HepG2 (cell line): ENCODE measurements around the gene ZNF177. TPM values are rescaled to one million over a fixed set of nuclear protein-coding genes. Genes with fewer than 3 reads are reported as not detected.

Experiments used
- ATAC-seq: fragments of 200-7000 bp; cut with Tn5 transposase; 3 replicates; pipeline ENCODE4 v1.9.1; 2020; ENCODE audit warnings: mild to moderate bottlenecking, moderate library complexity
- BruUV-seq: library from RNA; stranded (reverse); fragments of 400-500 nt; replicated peaks from 2 replicates; lab custom pipeline; 2021; lab: Mats Ljungman, UMichigan
- CTCF ChIA-PET: fragments of 300-600 bp; formaldehyde crosslinking; extraction: SDS; loops from one replicate; lab custom pipeline; 2021; ENCODE audit warnings: low total read pairs, inconsistent platforms, low intra/inter-chr PET ratio; lab: Yijun Ruan, JAX
- POLR2A ChIA-PET: fragments of 350-600 bp; sonication (Branson Sonifier 250); formaldehyde crosslinking; loops from one replicate; lab custom pipeline; 2020; ENCODE audit warnings: antibody characterized with exemption, inconsistent platforms; lab: Yijun Ruan, JAX
- DNase-seq: peaks from one replicate; pipeline ENCODE4 v3.0.0-alpha.2; 2015; ENCODE audit warnings: low spot score
- FAIRE-seq: peaks from 3 replicates; lab custom pipeline; 2011; peaks lifted over from hg19 to GRCh38; lab: Jason Lieb, UNC
- H2AFZ ChIP-seq: one replicate; pipeline ENCODE4 v1.6.1; 2011; ENCODE audit warnings: low read length, inconsistent platforms
- H3K27ac ChIP-seq: fragments of 300-600 bp; 3 replicates; pipeline ENCODE4 v1.8.0; 2011; ENCODE audit warnings: mixed run types, mild to moderate bottlenecking, mixed read lengths, low read length, inconsistent platforms; ENCODE audit not compliant: insufficient read depth; ENCODE audit errors: extremely low read length
- H3K27me3 ChIP-seq, 2 experiments: fragments of 200-600 bp in 1 of 2; 2 replicates in 1 of 2; 3 replicates in 1 of 2; pipeline versions ENCODE4 v1.6.0 to v1.8.0; 2011; ENCODE audit warnings: low read length in 2 of 2, mild to moderate bottlenecking in 2 of 2, moderate library complexity in 2 of 2, inconsistent platforms in 1 of 2; ENCODE audit not compliant: insufficient read depth in 2 of 2, control insufficient read depth in 1 of 2
- H3K36me3 ChIP-seq, 2 experiments: fragments of 200-600 bp in 1 of 2; replicated peaks in 1 of 2; 2 replicates in 1 of 2; 3 replicates in 1 of 2; pipeline versions ENCODE4 v1.5.1 to v1.8.0; 2011; ENCODE audit warnings: low read length in 2 of 2, inconsistent platforms in 1 of 2; ENCODE audit not compliant: insufficient read depth in 2 of 2, control insufficient read depth in 1 of 2
- H3K4me1 ChIP-seq: 2 replicates; pipeline ENCODE4 v1.5.1; 2012; ENCODE audit warnings: low read length, inconsistent platforms; ENCODE audit not compliant: insufficient read depth
- H3K4me2 ChIP-seq: 2 replicates; pipeline ENCODE4 v1.6.0; 2011; ENCODE audit warnings: low read depth, low read length, inconsistent platforms
- H3K4me3 ChIP-seq, 3 experiments: fragments of 200-600 bp in 1 of 3; sonication (generic), shearing (Covaris generic) in 1 of 3; replicated peaks in 1 of 3; 2 replicates each; pipeline ENCODE4 v1.5.1; 2011 to 2016; ENCODE audit warnings: low read length in 3 of 3, inconsistent platforms in 2 of 3, low read depth in 2 of 3, mild to moderate bottlenecking in 2 of 3, control low read depth in 1 of 3, mixed read lengths in 1 of 3; ENCODE audit not compliant: insufficient read depth in 1 of 3
- H3K79me2 ChIP-seq: one replicate; pipeline ENCODE4 v1.6.1; 2011; ENCODE audit warnings: low read length, inconsistent platforms; ENCODE audit not compliant: insufficient read depth
- H3K9ac ChIP-seq: 2 replicates; pipeline ENCODE4 v1.6.0; 2011; ENCODE audit warnings: mild to moderate bottlenecking, low read depth, low read length, inconsistent platforms; ENCODE audit not compliant: insufficient read depth
- H3K9me3 ChIP-seq: 2 replicates; pipeline ENCODE4 v1.5.1; 2012; ENCODE audit warnings: mild to moderate bottlenecking, low read length
- H4K20me1 ChIP-seq: 2 replicates; pipeline ENCODE4 v1.6.0; 2011; ENCODE audit warnings: inconsistent platforms, mild to moderate bottlenecking, low read length, moderate library complexity; ENCODE audit not compliant: insufficient read depth
- CBX5 ChIP-seq: sonication (generic); formaldehyde crosslinking; IDR thresholded peaks from 2 replicates; pipeline ENCODE4 v1.4.0; 2020; ENCODE audit warnings: missing genetic modification reagents, borderline replicate concordance
- SMC3 ChIP-seq: IDR thresholded peaks from 2 replicates; pipeline ENCODE4 v1.6.1; 2011; ENCODE audit warnings: low read length, improper control_type of control experiment
- STAG1 ChIP-seq: sonication (generic); formaldehyde crosslinking; IDR thresholded peaks from 2 replicates; pipeline ENCODE4 v1.4.0; 2020; ENCODE audit warnings: missing genetic modification reagents
- ZNF615 ChIP-seq: sonication (generic); formaldehyde crosslinking; IDR thresholded peaks from 2 replicates; pipeline ENCODE4 v1.5.0; 2020; ENCODE audit warnings: mild to moderate bottlenecking, missing genetic modification reagents, borderline replicate concordance
- WGBS: methylation state at CpG from one replicate; pipeline ENCODE4 v1.1.6; 2017; ENCODE audit warnings: low lambda C conversion rate; 5-methylcytosine and 5-hydroxymethylcytosine counted together
- in situ Hi-C: cut with HindIII; loops from 2 replicates; pipeline ENCODE4 v1.10.0; 2017; ENCODE audit warnings: low pct_unique_long_range_greater_than_20kb; ENCODE audit not compliant: extremely low pct_ligation_motif_present
- intact Hi-C: fragments of 100-400 bp; cut with micrococcal nuclease; formaldehyde crosslinking; loops from one replicate; pipeline ENCODE4 v1.10.0; 2022; ENCODE audit not compliant: unreplicated experiment
- polyA plus RNA-seq, 8 experiments: library from polyadenylated mRNA; depleted of rRNA in 3 of 8; stranded (reverse) in 7 of 8; unstranded in 1 of 8; fragments of >200 nt; fragmentation: Illumina TruSeq in 4 of 8; extraction: Trizol in 4 of 8; gene quantifications; 2 replicates each; pipeline versions ENCODE4 v1.2.1 to v1.2.3, GENCODE V29; 2011 to 2016; ENCODE audit warnings: low read depth in 4 of 8, missing spikeins in 1 of 8, mixed read lengths in 1 of 8; ENCODE audit not compliant: insufficient read depth in 1 of 8
- total RNA-seq, 5 experiments: library from RNA; depleted of rRNA; stranded (reverse); fragments of >200 nt; fragmentation: Illumina TruSeq; extraction: Trizol; gene quantifications; 2 replicates each; pipeline ENCODE4 v1.2.3, GENCODE V29; 2016; ENCODE audit warnings: low read depth in 1 of 5
- TF ChIP-seq, protein P1 (sequence below): sonication (generic); formaldehyde crosslinking; IDR thresholded peaks from 2 replicates; pipeline ENCODE4 v1.5.0; 2020; ENCODE audit warnings: mild to moderate bottlenecking, missing genetic modification reagents, moderate library complexity

The ZNF177 gene
- total and polyA plus RNA-seq, 2 of the 13 experiments (the other 11 are each of a cell fraction or from before 2014, with no cell fraction given) = 0.62 to 0.71 TPM

DNA sequence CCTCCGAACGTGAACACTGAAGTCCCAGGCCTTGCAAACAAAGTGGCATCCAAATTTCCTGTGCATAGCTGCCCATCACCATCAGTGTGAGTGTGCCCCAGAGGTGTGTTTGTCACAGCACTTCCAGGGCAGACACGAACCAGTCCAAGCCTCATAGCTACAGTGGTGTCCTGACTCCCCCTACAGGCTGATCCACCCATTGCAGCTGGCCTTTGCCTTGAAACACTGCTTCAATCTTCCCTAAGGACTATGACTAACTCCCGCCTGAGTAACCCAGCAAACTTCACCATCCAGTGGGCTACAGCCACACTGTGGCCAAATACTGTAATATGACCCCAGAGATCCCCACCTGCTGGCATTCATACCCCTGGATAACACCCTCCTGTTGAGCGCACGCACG, 68.7 kb downstream of the ZNF177 start:
- in situ Hi-C loops (no loop called here), intact Hi-C loops (loop anchor here (10.0 kb wide), 1 partner anchor 297 kb away; no protein-coding TSS in a partner anchor)
- TF ChIP-seq SMC3 (peak; percentile 50), CBX5 (CRISPR knock-in tag) (peak; percentile 13; the same call in 1 of the 2 replicates), STAG1 (CRISPR knock-in tag) (peak; percentile 61), ZNF615 (CRISPR knock-in tag) (no peak)
- TF ChIP-seq, protein P1, sequence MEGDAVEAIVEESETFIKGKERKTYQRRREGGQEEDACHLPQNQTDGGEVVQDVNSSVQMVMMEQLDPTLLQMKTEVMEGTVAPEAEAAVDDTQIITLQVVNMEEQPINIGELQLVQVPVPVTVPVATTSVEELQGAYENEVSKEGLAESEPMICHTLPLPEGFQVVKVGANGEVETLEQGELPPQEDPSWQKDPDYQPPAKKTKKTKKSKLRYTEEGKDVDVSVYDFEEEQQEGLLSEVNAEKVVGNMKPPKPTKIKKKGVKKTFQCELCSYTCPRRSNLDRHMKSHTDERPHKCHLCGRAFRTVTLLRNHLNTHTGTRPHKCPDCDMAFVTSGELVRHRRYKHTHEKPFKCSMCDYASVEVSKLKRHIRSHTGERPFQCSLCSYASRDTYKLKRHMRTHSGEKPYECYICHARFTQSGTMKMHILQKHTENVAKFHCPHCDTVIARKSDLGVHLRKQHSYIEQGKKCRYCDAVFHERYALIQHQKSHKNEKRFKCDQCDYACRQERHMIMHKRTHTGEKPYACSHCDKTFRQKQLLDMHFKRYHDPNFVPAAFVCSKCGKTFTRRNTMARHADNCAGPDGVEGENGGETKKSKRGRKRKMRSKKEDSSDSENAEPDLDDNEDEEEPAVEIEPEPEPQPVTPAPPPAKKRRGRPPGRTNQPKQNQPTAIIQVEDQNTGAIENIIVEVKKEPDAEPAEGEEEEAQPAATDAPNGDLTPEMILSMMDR (CRISPR knock-in tag) = peak; percentile 73
- no peak overlapping the region for H3K27ac ChIP-seq
- H3K36me3 ChIP-seq = peaks cover 10 to 21% of the 10 kb centered on the region in 2 experiments; a peak in 3 of 5 replicates
- no peak overlapping the region for H3K9ac ChIP-seq
- 100% methylated on average over 5 of the region's 7 CpGs for WGBS
- CTCF ChIA-PET = interaction anchor here (1.2 kb wide), 1 partner anchor 119 kb away, joined by 3 read pairs; no protein-coding TSS in a partner anchor
- no peak overlapping the region for H3K4me2 ChIP-seq
- peaks cover 17% of the 10 kb centered on the region for H3K79me2 ChIP-seq
- no peaks in the 10 kb centered on the region for H4K20me1 ChIP-seq
- DNase-seq (no peak), FAIRE-seq (no peak), ATAC-seq (no peak)
- no peak overlapping the region for H3K4me3 ChIP-seq
- H3K4me1 ChIP-seq = peaks cover 17% of the 10 kb centered on the region
- H3K9me3 ChIP-seq = no peaks in the 10 kb centered on the region
- no TSS peak for BruUV-seq
- no peak overlapping the region for H2AFZ ChIP-seq
- POLR2A ChIA-PET = no interaction called here
- H3K27me3 ChIP-seq = no peaks in the 10 kb centered on the region; a peak in 1 of 5 replicates

Other genes with a start within 250 kb of the ZNF177 start
- gene OR7G1, start 247.2 kb upstream of the ZNF177 start, total RNA-seq (2016; rRNA removed; fragmentation: Illumina TruSeq; extraction: Trizol) = not detected in 2 replicates
- not detected in 2 replicates for gene OR7G1, start 247.2 kb upstream of the ZNF177 start, polyA plus RNA-seq (2011; rRNA removed)
- not detected in 2 replicates for gene OR7G3, start 236.1 kb upstream of the ZNF177 start, total RNA-seq (2016; rRNA removed; fragmentation: Illumina TruSeq; extraction: Trizol)
- not detected in 2 replicates for gene OR7G3, start 236.1 kb upstream of the ZNF177 start, polyA plus RNA-seq (2011; rRNA removed)
- 27.9 and 31.0 TPM in 2 replicates for gene ZNF317, start 222.6 kb upstream of the ZNF177 start, total RNA-seq (2016; rRNA removed; fragmentation: Illumina TruSeq; extraction: Trizol)
- 14.0 and 15.2 TPM in 2 replicates for gene ZNF317, start 222.6 kb upstream of the ZNF177 start, polyA plus RNA-seq (2011; rRNA removed)
- not detected in 2 replicates for gene OR7D2, start 184.0 kb upstream of the ZNF177 start, total RNA-seq (2016; rRNA removed; fragmentation: Illumina TruSeq; extraction: Trizol)
- gene OR7D2, start 184.0 kb upstream of the ZNF177 start, polyA plus RNA-seq (2011; rRNA removed) = 0.01 and 0.07 TPM in 2 replicates
- not detected in 2 replicates for gene OR7D4, start 143.4 kb upstream of the ZNF177 start, total RNA-seq (2016; rRNA removed; fragmentation: Illumina TruSeq; extraction: Trizol)
- gene OR7D4, start 143.4 kb upstream of the ZNF177 start, polyA plus RNA-seq (2011; rRNA removed) = not detected in 2 replicates
- not detected in 2 replicates for gene OR7E24, start 112.1 kb upstream of the ZNF177 start, total RNA-seq (2016; rRNA removed; fragmentation: Illumina TruSeq; extraction: Trizol)
- gene OR7E24, start 112.1 kb upstream of the ZNF177 start, polyA plus RNA-seq (2011; rRNA removed) = not detected in 2 replicates
- gene ZNF699, start 53.2 kb upstream of the ZNF177 start, total RNA-seq (2016; rRNA removed; fragmentation: Illumina TruSeq; extraction: Trizol) = 2.2 and 2.7 TPM in 2 replicates
- gene ZNF699, start 53.2 kb upstream of the ZNF177 start, polyA plus RNA-seq (2011; rRNA removed) = 0.33 and 0.77 TPM in 2 replicates
- 9.5 and 9.8 TPM in 2 replicates for gene ZNF559, start 38.8 kb upstream of the ZNF177 start, total RNA-seq (2016; rRNA removed; fragmentation: Illumina TruSeq; extraction: Trizol)
- gene ZNF559, start 38.8 kb upstream of the ZNF177 start, polyA plus RNA-seq (2011; rRNA removed) = 5.6 and 6.3 TPM in 2 replicates
- gene ZNF266, start 72.6 kb downstream of the ZNF177 start, total RNA-seq (2016; rRNA removed; fragmentation: Illumina TruSeq; extraction: Trizol) = 12.8 and 19.8 TPM in 2 replicates
- 20.8 TPM in 2 replicates for gene ZNF266, start 72.6 kb downstream of the ZNF177 start, polyA plus RNA-seq (2011; rRNA removed)
- not detected in 2 replicates for gene ZNF560, start 135.6 kb downstream of the ZNF177 start, total RNA-seq (2016; rRNA removed; fragmentation: Illumina TruSeq; extraction: Trizol)
- gene ZNF560, start 135.6 kb downstream of the ZNF177 start, polyA plus RNA-seq (2011; rRNA removed) = 0.04 TPM in 1 of 2 replicates, not detected in the other
- gene ZNF426, start 175.6 kb downstream of the ZNF177 start, total RNA-seq (2016; rRNA removed; fragmentation: Illumina TruSeq; extraction: Trizol) = 14.9 and 20.6 TPM in 2 replicates
- 3.8 and 4.0 TPM in 2 replicates for gene ZNF426, start 175.6 kb downstream of the ZNF177 start, polyA plus RNA-seq (2011; rRNA removed)
- gene ZNF121, start 221.5 kb downstream of the ZNF177 start, total RNA-seq (2016; rRNA removed; fragmentation: Illumina TruSeq; extraction: Trizol) = 56.3 and 78.4 TPM in 2 replicates
- 7.8 and 9.3 TPM in 2 replicates for gene ZNF121, start 221.5 kb downstream of the ZNF177 start, polyA plus RNA-seq (2011; rRNA removed)